IMR-90 (cell line): ENCODE data around the gene TUBB2B. TPM values are rescaled to one million over a fixed set of nuclear protein-coding genes. Genes with fewer than 3 reads are reported as not detected.

Experiments
- ATAC-seq: fragments of 200-7000 bp; cut with Tn5 transposase; 2 replicates; pipeline ENCODE4 v1.9.1; 2020; ENCODE audit warnings: low read depth, mild to moderate bottlenecking, moderate library complexity
- BruUV-seq: library from RNA; stranded (reverse); fragments of 400-500 nt; replicated peaks from 2 replicates; lab custom pipeline; 2021; lab: Mats Ljungman, UMichigan
- CTCF ChIA-PET: fragments of 300-600 bp; formaldehyde crosslinking; extraction: SDS; loops from one replicate; lab custom pipeline; 2021; ENCODE audit warnings: antibody characterized with exemption; lab: Yijun Ruan, JAX
- POLR2A ChIA-PET: fragments of 300-600 bp; sonication (Branson Sonifier 250); formaldehyde crosslinking; loops from one replicate; lab custom pipeline; 2022; ENCODE audit warnings: antibody characterized with exemption; ENCODE audit not compliant: unreplicated experiment; lab: Charles Lee
- DNase-seq: peaks from one replicate; pipeline ENCODE4 v3.0.0; 2013
- H2AFZ ChIP-seq: replicated peaks from 2 replicates; pipeline ENCODE3; 2013; ENCODE audit warnings: low read length, mild to moderate bottlenecking; ENCODE audit not compliant: poor library complexity
- H2AK5ac ChIP-seq: 2 replicates; pipeline ENCODE4 v1.6.1; 2013; ENCODE audit warnings: low read depth, low read length, inconsistent platforms
- H2AK9ac ChIP-seq: replicated peaks from 2 replicates; pipeline ENCODE3; 2013; ENCODE audit warnings: mild to moderate bottlenecking, low read depth, low read length, moderate library complexity; ENCODE audit not compliant: poor library complexity
- H2BK120ac ChIP-seq: 2 replicates; pipeline ENCODE4 v1.6.1; 2013; ENCODE audit warnings: low read depth, low read length, inconsistent platforms
- H2BK15ac ChIP-seq: 3 replicates; pipeline ENCODE4 v1.6.1; 2013; ENCODE audit warnings: low read depth, low read length, inconsistent platforms
- H2BK20ac ChIP-seq: 2 replicates; pipeline ENCODE4 v1.6.1; 2013; ENCODE audit warnings: low read depth, mild to moderate bottlenecking, inconsistent platforms, low read length, moderate library complexity
- H2BK5ac ChIP-seq: 2 replicates; pipeline ENCODE4 v1.6.1; 2013; ENCODE audit warnings: mild to moderate bottlenecking, low read depth, low read length, inconsistent platforms; ENCODE audit not compliant: poor library complexity, severe bottlenecking
- H3K14ac ChIP-seq: replicated peaks from 2 replicates; pipeline ENCODE4 v1.6.1; 2013; ENCODE audit warnings: low read depth, low read length, inconsistent platforms
- H3K18ac ChIP-seq: 2 replicates; pipeline ENCODE4 v1.6.1; 2013; ENCODE audit warnings: low read depth, low read length, control low read depth
- H3K23ac ChIP-seq: 2 replicates; pipeline ENCODE4 v1.6.1; 2013; ENCODE audit warnings: low read depth, low read length, inconsistent platforms
- H3K27ac ChIP-seq: 2 replicates; pipeline ENCODE4 v1.5.1; 2013; ENCODE audit warnings: mild to moderate bottlenecking, control low read depth, low read length; ENCODE audit not compliant: insufficient read depth
- H3K27me3 ChIP-seq: 2 replicates; pipeline ENCODE4 v1.6.1; 2013; ENCODE audit warnings: low read length; ENCODE audit not compliant: control insufficient read depth, insufficient read depth
- H3K36me3 ChIP-seq: 2 replicates; pipeline ENCODE4 v1.6.1; 2013; ENCODE audit warnings: low read length, mixed read lengths; ENCODE audit not compliant: control insufficient read depth, insufficient read depth
- H3K4ac ChIP-seq: 2 replicates; pipeline ENCODE4 v1.6.1; 2013; ENCODE audit warnings: low read depth, low read length, inconsistent platforms
- H3K4me1 ChIP-seq: 2 replicates; pipeline ENCODE4 v1.6.1; 2013; ENCODE audit warnings: low read length, mixed read lengths; ENCODE audit not compliant: control insufficient read depth, insufficient read depth
- H3K4me2 ChIP-seq: 2 replicates; pipeline ENCODE4 v1.6.1; 2013; ENCODE audit warnings: low read depth, mild to moderate bottlenecking, control low read depth, low read length, moderate library complexity
- H3K4me3 ChIP-seq: 2 replicates; pipeline ENCODE4 v1.5.1; 2013; ENCODE audit warnings: low read depth, mild to moderate bottlenecking, control low read depth, low read length, moderate library complexity; ENCODE audit not compliant: insufficient read depth
- H3K56ac ChIP-seq: 2 replicates; pipeline ENCODE4 v1.6.1; 2013; ENCODE audit warnings: low read length, inconsistent platforms; ENCODE audit not compliant: insufficient read depth; ENCODE audit errors: extremely low read depth
- H3K79me1 ChIP-seq, 2 experiments: 2 replicates each; pipeline ENCODE4 v1.6.1; 2013; ENCODE audit warnings: low read length in 2 of 2, inconsistent platforms in 1 of 2, low read depth in 1 of 2
- H3K9ac ChIP-seq: 2 replicates; pipeline ENCODE4 v1.6.1; 2013; ENCODE audit warnings: low read depth, low read length, control low read depth
- H3K9me1 ChIP-seq: 2 replicates; pipeline ENCODE4 v1.6.1; 2013; ENCODE audit warnings: low read length, inconsistent platforms; ENCODE audit not compliant: insufficient read depth
- H3K9me3 ChIP-seq: 2 replicates; pipeline ENCODE4 v1.6.1; 2013; ENCODE audit warnings: low read length; ENCODE audit not compliant: control insufficient read depth, insufficient read depth
- H4K20me1 ChIP-seq: 2 replicates; pipeline ENCODE4 v1.6.1; 2013; ENCODE audit warnings: low read length, inconsistent platforms; ENCODE audit not compliant: insufficient read depth
- H4K5ac ChIP-seq: 2 replicates; pipeline ENCODE4 v1.6.1; 2013; ENCODE audit warnings: mild to moderate bottlenecking, low read depth, low read length, control low read depth
- H4K8ac ChIP-seq, 2 experiments: 2 replicates each; pipeline ENCODE4 v1.6.1; 2013; ENCODE audit warnings: low read depth in 2 of 2, low read length in 2 of 2, control low read depth in 1 of 2, inconsistent platforms in 1 of 2
- H4K91ac ChIP-seq: 2 replicates; pipeline ENCODE4 v1.6.1; 2013; ENCODE audit warnings: low read depth, low read length, inconsistent platforms; ENCODE audit not compliant: insufficient read depth
- BHLHE40 ChIP-seq: fragments of 150-350 bp; IDR thresholded peaks from 2 replicates; pipeline ENCODE4 v1.6.1; 2016; ENCODE audit warnings: mild to moderate bottlenecking, low read depth, low read length
- CEBPB ChIP-seq: IDR thresholded peaks from 2 replicates; pipeline ENCODE4 v1.6.1; 2012; ENCODE audit warnings: low read depth, low read length, improper control_type of control experiment
- ELK1 ChIP-seq: fragments of 150-350 bp; IDR thresholded peaks from 2 replicates; pipeline ENCODE4 v1.6.1; 2016; ENCODE audit warnings: low read depth, mild to moderate bottlenecking, low read length, moderate library complexity, borderline replicate concordance
- FOS ChIP-seq: fragments of 150-350 bp; IDR thresholded peaks from 2 replicates; pipeline ENCODE4 v1.6.1; 2016; ENCODE audit warnings: low read depth, low read length
- MAFK ChIP-seq: IDR thresholded peaks from 2 replicates; pipeline ENCODE4 v1.6.1; 2012; ENCODE audit warnings: low read depth, low read length, improper control_type of control experiment
- MAZ ChIP-seq: IDR thresholded peaks from 2 replicates; pipeline ENCODE4 v1.6.1; 2012; ENCODE audit warnings: low read depth, mild to moderate bottlenecking, low read length, improper control_type of control experiment, moderate library complexity, borderline replicate concordance
- MXI1 ChIP-seq: IDR thresholded peaks from 2 replicates; pipeline ENCODE4 v1.6.1; 2012; ENCODE audit warnings: low read depth, mild to moderate bottlenecking, low read length, moderate library complexity, borderline replicate concordance
- POLR2A ChIP-seq: IDR thresholded peaks from 2 replicates; pipeline ENCODE4 v1.6.1; 2012; ENCODE audit warnings: mild to moderate bottlenecking, low read depth, low read length
- RAD21 ChIP-seq: IDR thresholded peaks from 2 replicates; pipeline ENCODE4 v1.6.1; 2012; ENCODE audit warnings: low read length, improper control_type of control experiment
- RCOR1 ChIP-seq: IDR thresholded peaks from 2 replicates; pipeline ENCODE4 v1.6.1; 2012; ENCODE audit warnings: mild to moderate bottlenecking, low read length, improper control_type of control experiment; ENCODE audit not compliant: insufficient replicate concordance
- RFX5 ChIP-seq: IDR thresholded peaks from 2 replicates; pipeline ENCODE4 v1.8.0; 2012; ENCODE audit warnings: low read depth, mild to moderate bottlenecking, low read length, moderate library complexity
- SMC3 ChIP-seq: fragments of 150-350 bp; IDR thresholded peaks from 2 replicates; pipeline ENCODE4 v1.6.1; 2016; ENCODE audit warnings: low read depth, mild to moderate bottlenecking, antibody characterized with exemption, low read length, moderate library complexity
- USF2 ChIP-seq: fragments of 150-350 bp; IDR thresholded peaks from 2 replicates; pipeline ENCODE4 v1.6.1; 2017; ENCODE audit warnings: mild to moderate bottlenecking, antibody characterized with exemption, low read length, low read depth
- WGBS, 2 experiments: methylation state at CpG; one replicate each; pipeline versions ENCODE4 v1.1.5 to v1.1.7; 2013; ENCODE audit warnings: missing lambda C conversion rate in 2 of 2; ENCODE audit not compliant: insufficient read length in 1 of 2; ENCODE audit errors: extremely low coverage in 2 of 2; 5-methylcytosine and 5-hydroxymethylcytosine counted together
- dilution Hi-C: fragments of 300-500 bp; cut with HindIII; formaldehyde crosslinking; loops from one replicate; pipeline ENCODE4 v1.14.3; 2018; ENCODE audit warnings: low sequenced_read_pairs; ENCODE audit not compliant: unreplicated experiment
- in situ Hi-C: fragments of 300-500 bp; cut with MboI; formaldehyde crosslinking; loops from 3 replicates; pipeline ENCODE4 v1.14.3; 2019; ENCODE audit warnings: low sequenced_read_pairs, inconsistent platforms, mixed read lengths
- intact Hi-C: fragments of 100-400 bp; cut with micrococcal nuclease; formaldehyde crosslinking; loops from 2 replicates; pipeline ENCODE4 v1.10.0; 2022
- polyA plus RNA-seq, 3 experiments: library from polyadenylated mRNA; depleted of rRNA; stranded (reverse); fragments of >200 nt; gene quantifications; 2 replicates each; pipeline ENCODE4 v1.2.3, GENCODE V29; 2012; ENCODE audit warnings: low replicate concordance in 1 of 3
- total RNA-seq: library from RNA; depleted of rRNA; stranded (reverse); fragments of >200 nt; gene quantifications from 2 replicates; pipeline ENCODE4 v1.2.3, GENCODE V29; 2012
- TF ChIP-seq, protein P1 (sequence below): conservative IDR thresholded peaks from 2 replicates; pipeline ENCODE4 v1.5.1; 2012; ENCODE audit warnings: mild to moderate bottlenecking, low read depth, low read length, improper control_type of control experiment

The TUBB2B gene
- total and polyA plus RNA-seq, 2 of the 4 experiments (the other 2 are of a cell fraction): 13.6 to 21.1 TPM

- Histone ChIP-seq H3K4me2 (no peak overlapping the region), H2BK5ac (no peak overlapping the region), H3K14ac (no peak overlapping the region), H3K79me1 (no peaks in the 10 kb centered on the region), H3K56ac (no peak overlapping the region), H4K8ac (no peak overlapping the region), H3K9ac (no peak overlapping the region), H3K4me1 (peaks cover 11% of the 10 kb centered on the region), H2BK120ac (no peak overlapping the region), H3K9me1 (0 out of 2 replicates have a peak, but pooled peaks cover 2% of the 10 kb centered on the region), H4K5ac (no peak overlapping the region), H3K4ac (no peak overlapping the region), H3K9me3 (no peaks in the 10 kb centered on the region), H3K18ac (no peak overlapping the region), H2BK20ac (no peak overlapping the region), H2AK9ac (no peak overlapping the region), H3K4me3 (no peak overlapping the region), H2AFZ (no peak overlapping the region), H3K27me3 (no peaks in the 10 kb centered on the region), H3K23ac (no peak overlapping the region), H3K27ac (no peak overlapping the region), H2AK5ac (no peak overlapping the region), H3K36me3 (peaks cover 8% of the 10 kb centered on the region), H4K20me1 (peaks cover 20% of the 10 kb centered on the region), H4K91ac (no peak overlapping the region), H2BK15ac (no peak overlapping the region)
- no peak for ATAC-seq
- no peak for DNase-seq
- POLR2A ChIA-PET: no interaction called here
- no TSS peak for BruUV-seq
- dilution Hi-C loops: no loop called here
- CTCF ChIA-PET: interaction anchor here (0.9 kb wide), 1 partner anchor 16 kb away, joined by 3 read pairs; no protein-coding TSS in a partner anchor
- intact Hi-C loops: loop anchor here (5.0 kb wide), 1 partner anchor 715 kb away; no protein-coding TSS in a partner anchor
- WGBS, 2 experiments: 88% methylated on average over 11 of the region's 12 CpGs; no CpG with 5 or more reads in 1 of the 2 experiments
- in situ Hi-C loops: no loop called here
- no peak for TF ChIP-seq SMC3
- no peak for TF ChIP-seq MAZ
- TF ChIP-seq RFX5: no peak
- TF ChIP-seq, protein P1, sequence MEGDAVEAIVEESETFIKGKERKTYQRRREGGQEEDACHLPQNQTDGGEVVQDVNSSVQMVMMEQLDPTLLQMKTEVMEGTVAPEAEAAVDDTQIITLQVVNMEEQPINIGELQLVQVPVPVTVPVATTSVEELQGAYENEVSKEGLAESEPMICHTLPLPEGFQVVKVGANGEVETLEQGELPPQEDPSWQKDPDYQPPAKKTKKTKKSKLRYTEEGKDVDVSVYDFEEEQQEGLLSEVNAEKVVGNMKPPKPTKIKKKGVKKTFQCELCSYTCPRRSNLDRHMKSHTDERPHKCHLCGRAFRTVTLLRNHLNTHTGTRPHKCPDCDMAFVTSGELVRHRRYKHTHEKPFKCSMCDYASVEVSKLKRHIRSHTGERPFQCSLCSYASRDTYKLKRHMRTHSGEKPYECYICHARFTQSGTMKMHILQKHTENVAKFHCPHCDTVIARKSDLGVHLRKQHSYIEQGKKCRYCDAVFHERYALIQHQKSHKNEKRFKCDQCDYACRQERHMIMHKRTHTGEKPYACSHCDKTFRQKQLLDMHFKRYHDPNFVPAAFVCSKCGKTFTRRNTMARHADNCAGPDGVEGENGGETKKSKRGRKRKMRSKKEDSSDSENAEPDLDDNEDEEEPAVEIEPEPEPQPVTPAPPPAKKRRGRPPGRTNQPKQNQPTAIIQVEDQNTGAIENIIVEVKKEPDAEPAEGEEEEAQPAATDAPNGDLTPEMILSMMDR: no peak
- no peak for TF ChIP-seq RAD21
- TF ChIP-seq BHLHE40: no peak
- TF ChIP-seq POLR2A: no peak
- no peak for TF ChIP-seq CEBPB
- no peak for TF ChIP-seq USF2
- no peak for TF ChIP-seq RCOR1
- no peak for TF ChIP-seq MAFK
- TF ChIP-seq FOS: no peak
- no peak for TF ChIP-seq MXI1
- no peak for TF ChIP-seq ELK1
Observed at GRCh38 chr6:3277251-3277650, 49.8 kb upstream of the TUBB2B start.
